22Rv1 (cell line): ENCODE data around the gene SND1.

Experiments
- ZFX ChIP-seq: fragments of 450-650 bp; IDR thresholded peaks from 2 replicates; pipeline ENCODE4 v1.6.1; 2017; ENCODE audit warnings: antibody characterized with exemption, borderline replicate concordance
- TF ChIP-seq, protein P1 (sequence below): fragments of 450-650 bp; IDR thresholded peaks from 2 replicates; pipeline ENCODE4 v1.5.1; 2017; ENCODE audit warnings: mild to moderate bottlenecking

DNA sequence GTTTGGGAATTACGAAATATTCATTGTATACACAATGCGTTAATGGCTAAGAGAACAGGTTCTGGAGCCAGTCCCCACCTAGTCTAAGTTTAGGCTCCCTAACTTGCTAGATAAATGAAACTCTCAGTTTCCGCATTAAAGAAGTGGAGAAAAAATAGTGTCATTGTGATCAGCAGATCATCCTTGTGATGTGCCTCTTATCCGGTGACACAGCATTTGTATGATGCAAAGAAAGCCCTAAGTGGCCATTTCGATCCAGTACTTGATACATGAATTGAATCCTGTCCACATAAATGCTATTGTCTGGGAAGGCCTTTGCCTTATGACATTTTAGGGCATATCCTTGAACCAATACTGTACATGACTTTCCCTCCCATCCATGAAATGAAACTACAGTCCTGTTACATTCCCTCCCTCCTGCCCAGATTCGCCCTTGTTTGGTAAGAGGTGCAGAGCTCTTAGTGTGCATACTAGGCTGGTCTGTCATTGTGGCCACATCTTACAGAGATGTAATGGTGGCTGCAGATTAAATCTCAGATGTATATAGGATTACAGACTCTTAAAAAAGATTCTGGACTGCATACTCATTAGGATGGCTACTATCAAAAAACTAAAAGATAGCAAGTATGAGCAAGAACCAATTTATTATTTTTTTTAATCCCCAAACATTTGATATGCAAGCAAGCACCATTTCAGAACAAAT, 298.4 kb downstream of the SND1 start:
- TF ChIP-seq, protein P1, sequence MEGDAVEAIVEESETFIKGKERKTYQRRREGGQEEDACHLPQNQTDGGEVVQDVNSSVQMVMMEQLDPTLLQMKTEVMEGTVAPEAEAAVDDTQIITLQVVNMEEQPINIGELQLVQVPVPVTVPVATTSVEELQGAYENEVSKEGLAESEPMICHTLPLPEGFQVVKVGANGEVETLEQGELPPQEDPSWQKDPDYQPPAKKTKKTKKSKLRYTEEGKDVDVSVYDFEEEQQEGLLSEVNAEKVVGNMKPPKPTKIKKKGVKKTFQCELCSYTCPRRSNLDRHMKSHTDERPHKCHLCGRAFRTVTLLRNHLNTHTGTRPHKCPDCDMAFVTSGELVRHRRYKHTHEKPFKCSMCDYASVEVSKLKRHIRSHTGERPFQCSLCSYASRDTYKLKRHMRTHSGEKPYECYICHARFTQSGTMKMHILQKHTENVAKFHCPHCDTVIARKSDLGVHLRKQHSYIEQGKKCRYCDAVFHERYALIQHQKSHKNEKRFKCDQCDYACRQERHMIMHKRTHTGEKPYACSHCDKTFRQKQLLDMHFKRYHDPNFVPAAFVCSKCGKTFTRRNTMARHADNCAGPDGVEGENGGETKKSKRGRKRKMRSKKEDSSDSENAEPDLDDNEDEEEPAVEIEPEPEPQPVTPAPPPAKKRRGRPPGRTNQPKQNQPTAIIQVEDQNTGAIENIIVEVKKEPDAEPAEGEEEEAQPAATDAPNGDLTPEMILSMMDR = no peak
- TF ChIP-seq ZFX = no peak
